Spleen (tissue), 7 donors: ENCODE results near the gene PLEKHG1.

Experiments
- CTCF ChIP-seq, 11 experiments: fragments of 200-600 bp in 7 of 11; fragments of 450-650 bp in 4 of 11; sonication (generic) in 4 of 11; IDR thresholded peaks in 8 of 11; conservative IDR thresholded peaks in 3 of 11; 1 replicate in 7 of 11; 2 replicates in 4 of 11; pipeline versions ENCODE4 v1.4.0 to v1.8.0; 2016 to 2021; ENCODE audit warnings: antibody characterized with exemption in 11 of 11, inconsistent platforms in 4 of 11, mild to moderate bottlenecking in 1 of 11
- POLR2A ChIP-seq, 3 donors: fragments of 450-650 bp; IDR thresholded peaks; one replicate each; pipeline ENCODE4 v1.5.1; 2017; ENCODE audit warnings: antibody characterized with exemption in 3 of 3, mild to moderate bottlenecking in 1 of 3
- donor health status: DM: no; HTN: no; CAD: no; lungs with moderate emphysema.
- donor health status: DM: no; HTN: no; CAD: no.
- donor health status: DM: no; HTN: no; CAD: no.

GRCh38 chr6:150575836-150576235, 23.8 kb upstream of the PLEKHG1 start:
- no peak for TF ChIP-seq POLR2A (IDR thresholded peaks at IDR 0.05)
- TF ChIP-seq CTCF (IDR thresholded peaks at IDR 0.05 in 8 of 11, conservative IDR thresholded peaks at IDR 0.05 in 3 of 11) = no peak
